Activated T-cell treated with anti-CD3 and anti-CD28 coated beads, Interleukin-2, amount 50 U/mL, for 4 hours (primary cell): ENCODE data around the gene FMR1. TPM values are rescaled to one million over a fixed set of nuclear protein-coding genes. Genes with fewer than 3 reads are reported as not detected.

Experiments used
- ATAC-seq, 2 donors: fragments of 200-7000 bp; cut with Tn5 transposase; one replicate each; pipeline ENCODE4 v1.10.0; 2021
- DNase-seq: peaks from one replicate; pipeline ENCODE4 v3.0.0-alpha.2; 2020
- H3K27me3 Mint-ChIP-seq: one replicate; pipeline ENCODE4 v1.8.0; 2021; ENCODE audit warnings: low read depth, mixed read lengths
- H3K36me3 Mint-ChIP-seq: one replicate; pipeline ENCODE4 v1.8.0; 2022; ENCODE audit warnings: mixed read lengths; ENCODE audit not compliant: insufficient read depth
- H3K4me1 Mint-ChIP-seq: one replicate; pipeline ENCODE4 v1.8.0; 2021; ENCODE audit warnings: low read depth, mixed read lengths
- H3K4me3 Mint-ChIP-seq: one replicate; pipeline ENCODE4 v1.8.0; 2021; ENCODE audit warnings: mild to moderate bottlenecking, moderate library complexity, mixed read lengths
- H3K9me3 Mint-ChIP-seq: one replicate; pipeline ENCODE4 v1.8.0; 2021; ENCODE audit warnings: mixed read lengths
- total RNA-seq, 3 donors: library from RNA; stranded (reverse); gene quantifications; one replicate each; pipeline ENCODE4 v1.2.1, GENCODE V29; 2021

The FMR1 gene
- 10 to 100 TPM; 25.5 to 26.0 (median 25.6) TPM for total RNA-seq

GRCh38 chrX:147911192-147912022, at the start of gene FMR1:
Gene FMR1 (plus strand): TSS chrX:147911919. CDS start chrX:147912180, 261 bp downstream.
- no peaks in the 10 kb centered on the region for H3K27me3 Mint-ChIP-seq
- H3K9me3 Mint-ChIP-seq, result no peaks in the 10 kb centered on the region
- ATAC-seq (peak; percentile 89 to 90), DNase-seq (peak; percentile 93)
- H3K4me3 Mint-ChIP-seq, result peak within 1 kb of the TSS; percentile 96
- peaks cover 37% of the 10 kb centered on the region for H3K4me1 Mint-ChIP-seq
- H3K36me3 Mint-ChIP-seq, result no peaks in the 10 kb centered on the region

DNA sequence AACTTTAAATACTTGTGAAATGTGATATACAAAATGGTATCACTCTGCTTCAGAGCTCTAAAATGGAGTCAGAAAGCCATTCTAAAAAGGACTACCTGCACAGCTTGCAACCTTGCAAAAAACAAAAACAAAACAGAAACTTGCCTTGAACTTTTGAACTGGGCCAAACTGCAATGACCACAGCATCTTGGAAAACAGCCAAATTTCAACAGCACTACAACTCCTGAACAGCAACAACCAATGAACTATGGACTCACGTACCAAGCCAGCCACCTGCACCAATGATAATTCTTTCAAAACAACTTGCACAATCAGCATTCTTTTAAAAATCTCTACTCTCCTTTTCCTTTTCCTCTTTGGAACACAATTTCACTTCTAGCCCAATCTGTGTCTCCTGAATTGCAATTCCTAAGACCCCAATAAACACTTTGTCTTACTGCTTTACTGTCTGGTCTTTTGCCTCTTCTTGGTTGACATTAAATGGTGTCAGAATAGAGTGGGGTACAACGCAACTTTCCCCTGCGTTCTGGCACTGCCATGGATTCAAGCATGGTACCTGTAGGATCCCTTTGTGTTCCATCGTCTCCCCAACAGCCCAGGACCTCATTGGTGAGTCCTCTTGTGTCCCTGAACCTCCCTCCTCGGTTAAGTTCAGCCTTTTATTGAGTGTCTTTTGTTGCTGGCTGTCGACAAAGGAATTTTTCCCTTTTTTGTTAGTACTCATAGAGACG, 35.7 kb upstream of the FMR1 start:
- Mint-ChIP-seq H3K4me3 (no peak overlapping the region), H3K4me1 (peaks cover 5% of the 10 kb centered on the region), H3K27me3 (no peaks in the 10 kb centered on the region), H3K36me3 (no peaks in the 10 kb centered on the region), H3K9me3 (peaks cover 3% of the 10 kb centered on the region)
- DNase-seq, result no peak
- ATAC-seq, result no peak

DNA sequence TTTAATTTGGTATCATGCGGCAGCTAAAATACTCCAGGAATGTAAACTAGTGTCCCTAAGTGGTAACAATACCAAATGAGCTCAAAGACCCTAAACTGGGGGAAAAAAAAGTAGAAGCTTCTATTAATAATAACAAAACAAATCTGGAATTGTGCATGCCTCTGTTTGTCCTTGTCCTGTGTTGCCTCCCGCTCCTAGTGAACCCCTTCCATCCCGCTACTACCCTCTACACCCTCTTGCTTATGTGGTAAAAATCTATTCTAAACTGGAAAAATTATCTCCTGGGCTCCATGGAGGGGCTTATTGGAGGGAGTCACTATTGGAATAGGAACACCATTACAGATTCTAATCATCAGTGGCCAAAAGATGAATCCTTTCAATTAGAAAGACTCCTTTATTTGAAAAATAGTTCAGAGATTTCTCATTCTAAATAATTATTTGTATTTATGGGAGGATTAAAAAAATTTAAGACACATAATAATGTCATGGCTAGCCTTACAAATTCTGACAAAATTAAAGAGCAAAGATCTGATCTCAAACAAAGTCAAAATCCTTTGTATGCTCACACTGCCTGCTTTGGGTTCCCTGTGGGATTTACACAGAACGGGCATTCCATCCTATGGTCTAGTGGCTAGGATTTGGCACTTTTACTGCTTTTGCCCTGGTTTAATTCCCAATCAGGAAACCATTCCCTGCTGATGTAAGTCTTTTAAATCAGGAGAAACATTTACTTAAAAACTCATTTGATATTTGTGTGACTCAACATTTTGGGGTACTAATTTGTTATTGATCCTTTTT, 34.7 kb upstream of the FMR1 start:
- ATAC-seq (no peak), DNase-seq (no peak)
- H3K9me3 Mint-ChIP-seq, result no peaks in the 10 kb centered on the region
- H3K36me3 Mint-ChIP-seq, result no peaks in the 10 kb centered on the region
- peaks cover 5% of the 10 kb centered on the region for H3K4me1 Mint-ChIP-seq
- H3K27me3 Mint-ChIP-seq, result no peaks in the 10 kb centered on the region
- no peak overlapping the region for H3K4me3 Mint-ChIP-seq

- Mint-ChIP-seq H3K36me3 (no peaks in the 10 kb centered on the region), H3K4me1 (peaks cover 5% of the 10 kb centered on the region), H3K27me3 (no peaks in the 10 kb centered on the region), H3K9me3 (no peaks in the 10 kb centered on the region), H3K4me3 (no peak overlapping the region)
- ATAC-seq (no peak), DNase-seq (no peak)
Observed at GRCh38 chrX:147877726-147878125, 34.0 kb upstream of the FMR1 start.

DNA sequence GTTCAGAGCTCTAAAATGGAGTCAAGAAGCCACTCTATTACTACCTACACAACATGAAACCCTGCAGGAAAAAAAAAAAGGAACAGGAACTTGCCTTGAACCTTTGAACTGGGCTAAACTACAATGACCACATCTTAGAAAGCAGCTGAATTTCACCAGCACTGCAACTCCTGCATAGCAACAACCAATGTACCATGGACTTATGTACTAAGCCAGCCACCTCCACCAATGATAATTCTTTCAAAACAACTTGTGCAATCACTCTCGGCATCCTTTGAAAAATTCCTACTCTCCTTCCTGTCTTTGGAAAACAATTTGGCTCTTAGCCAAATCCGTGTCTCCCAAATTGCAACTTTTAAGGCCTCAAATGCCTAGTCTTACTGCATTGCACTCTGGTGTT, 26.8 kb upstream of the FMR1 start:
- H3K4me1 Mint-ChIP-seq, result peaks cover 4% of the 10 kb centered on the region
- no peak for DNase-seq
- H3K9me3 Mint-ChIP-seq, result peaks cover 13% of the 10 kb centered on the region
- ATAC-seq, result no peak
- H3K4me3 Mint-ChIP-seq, result no peak overlapping the region
- no peaks in the 10 kb centered on the region for H3K27me3 Mint-ChIP-seq
- peaks cover 3% of the 10 kb centered on the region for H3K36me3 Mint-ChIP-seq

- H3K36me3 Mint-ChIP-seq, result peaks cover 3% of the 10 kb centered on the region
- H3K4me3 Mint-ChIP-seq, result no peak overlapping the region
- peaks cover 13% of the 10 kb centered on the region for H3K9me3 Mint-ChIP-seq
- no peak for ATAC-seq
- DNase-seq, result no peak
- H3K27me3 Mint-ChIP-seq, result peaks cover 7% of the 10 kb centered on the region
- peaks cover 4% of the 10 kb centered on the region for H3K4me1 Mint-ChIP-seq
Observed at GRCh38 chrX:147890756-147891155, 21.0 kb upstream of the FMR1 start.

DNA sequence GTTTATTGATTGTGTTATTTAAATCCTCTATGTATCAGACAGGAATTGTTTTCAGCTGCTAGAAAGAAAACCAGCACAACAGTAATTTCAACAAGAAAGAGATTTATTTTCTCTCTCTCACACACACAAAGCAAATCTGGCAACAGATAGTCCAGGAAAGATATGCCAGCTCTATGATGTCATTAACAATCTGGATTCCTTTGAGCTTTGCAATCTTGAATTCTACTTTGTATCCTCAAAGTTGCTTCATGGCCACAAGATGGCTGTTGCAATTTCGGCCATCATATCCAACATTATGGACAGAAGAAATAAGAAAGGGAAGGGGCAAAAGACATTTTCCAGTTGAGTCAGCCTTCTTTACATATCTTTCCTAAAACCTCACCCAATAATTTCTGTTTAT, 19.8 kb upstream of the FMR1 start:
- DNase-seq (no peak), ATAC-seq (no peak)
- Mint-ChIP-seq H3K36me3 (peaks cover 3% of the 10 kb centered on the region), H3K9me3 (peaks cover 13% of the 10 kb centered on the region), H3K4me1 (peaks cover 4% of the 10 kb centered on the region), H3K4me3 (no peak overlapping the region), H3K27me3 (peaks cover 7% of the 10 kb centered on the region)

DNA sequence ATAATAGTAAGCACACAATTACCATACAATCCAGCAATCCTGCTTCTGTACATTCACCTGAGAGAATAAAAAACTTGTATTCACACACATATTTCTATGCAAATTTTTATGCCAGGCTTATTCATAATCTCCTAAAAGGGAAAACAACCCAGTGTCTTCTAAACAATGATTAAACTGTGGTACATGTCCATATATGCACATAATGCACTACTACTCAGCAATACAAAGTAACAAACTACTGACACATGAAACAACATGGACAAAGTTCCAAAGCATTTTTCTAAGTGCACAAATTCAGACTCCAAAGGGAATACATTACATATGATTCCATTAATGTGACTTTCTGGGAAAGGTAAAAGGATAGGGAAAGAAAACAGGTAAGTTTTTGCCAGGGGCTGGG, 18.0 kb upstream of the FMR1 start:
- peaks cover 7% of the 10 kb centered on the region for H3K27me3 Mint-ChIP-seq
- H3K4me1 Mint-ChIP-seq, result no peaks in the 10 kb centered on the region
- H3K4me3 Mint-ChIP-seq, result no peak overlapping the region
- H3K36me3 Mint-ChIP-seq, result no peaks in the 10 kb centered on the region
- no peak for DNase-seq
- H3K9me3 Mint-ChIP-seq, result peaks cover 4% of the 10 kb centered on the region
- ATAC-seq, result no peak

GRCh38 chrX:147894366-147894963, 17.3 kb upstream of the FMR1 start:
- Mint-ChIP-seq H3K4me3 (no peak overlapping the region), H3K9me3 (no peaks in the 10 kb centered on the region), H3K36me3 (no peaks in the 10 kb centered on the region), H3K27me3 (peaks cover 7% of the 10 kb centered on the region), H3K4me1 (no peaks in the 10 kb centered on the region)
- ATAC-seq, result no peak
- no peak for DNase-seq

DNA sequence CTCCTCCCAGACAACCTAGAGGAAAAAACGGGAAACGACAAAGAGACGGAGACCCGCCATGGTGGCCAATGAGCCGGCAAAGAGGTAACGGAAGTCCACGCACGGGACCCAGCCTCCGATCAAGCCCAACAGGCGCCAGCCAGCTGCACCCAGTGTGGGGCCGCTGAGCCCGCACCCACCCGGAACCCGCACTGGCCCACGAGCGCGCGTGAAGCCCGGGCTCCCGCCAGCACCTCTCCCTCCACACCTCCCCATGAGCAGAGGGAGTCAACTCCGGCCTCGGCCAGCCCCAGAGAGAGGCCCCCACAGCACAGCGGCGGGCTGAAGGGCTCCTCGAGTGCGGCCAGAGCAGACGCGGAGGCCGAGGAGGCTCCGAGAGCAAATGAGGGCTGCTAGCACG, 14.6 kb upstream of the FMR1 start:
- peaks cover 4% of the 10 kb centered on the region for H3K4me1 Mint-ChIP-seq
- ATAC-seq, result no peak
- peaks cover 5% of the 10 kb centered on the region for H3K27me3 Mint-ChIP-seq
- DNase-seq, result no peak
- no peak overlapping the region for H3K4me3 Mint-ChIP-seq
- no peaks in the 10 kb centered on the region for H3K36me3 Mint-ChIP-seq
- no peaks in the 10 kb centered on the region for H3K9me3 Mint-ChIP-seq

GRCh38 chrX:147898951-147899350, 12.8 kb upstream of the FMR1 start:
- no peaks in the 10 kb centered on the region for H3K9me3 Mint-ChIP-seq
- H3K27me3 Mint-ChIP-seq, result peaks cover 5% of the 10 kb centered on the region
- H3K36me3 Mint-ChIP-seq, result no peaks in the 10 kb centered on the region
- DNase-seq (no peak), ATAC-seq (no peak)
- no peak overlapping the region for H3K4me3 Mint-ChIP-seq
- peaks cover 4% of the 10 kb centered on the region for H3K4me1 Mint-ChIP-seq

DNA sequence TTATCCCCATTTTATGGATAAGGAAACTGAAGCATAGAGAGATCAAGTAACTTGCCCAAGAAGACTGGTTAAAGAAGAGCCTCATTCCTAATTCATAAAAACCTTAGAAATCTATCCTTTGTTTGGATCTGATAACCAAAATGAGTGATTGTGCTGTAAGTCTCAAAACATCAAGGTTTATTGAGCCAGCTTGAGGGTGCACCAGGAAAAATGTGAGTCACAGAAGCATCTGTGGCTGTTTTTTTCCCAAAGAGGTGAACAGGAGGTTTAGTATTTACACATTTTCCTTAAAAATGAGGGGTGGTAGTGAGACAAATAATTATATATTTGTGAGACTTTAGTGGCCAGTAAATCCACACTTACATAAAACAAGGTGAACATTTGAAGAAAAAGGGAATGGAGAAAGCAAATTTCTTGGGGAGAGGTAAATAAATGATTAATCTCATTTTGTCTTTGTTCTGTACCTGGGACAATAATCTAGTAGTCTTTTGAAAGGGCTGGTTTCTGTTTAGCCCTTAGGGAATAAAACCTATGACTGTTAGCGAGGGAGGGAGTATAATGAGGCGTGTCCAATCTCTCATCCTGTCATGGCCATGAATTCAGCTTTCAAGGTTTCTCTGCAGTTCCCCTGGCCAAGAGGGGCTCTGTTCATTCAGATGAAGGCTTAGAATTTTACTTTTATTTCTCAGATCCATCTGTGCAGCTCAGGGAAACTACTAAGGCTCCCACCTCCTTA, 12.2 kb upstream of the FMR1 start:
- H3K4me3 Mint-ChIP-seq, result no peak overlapping the region
- no peak for DNase-seq
- no peaks in the 10 kb centered on the region for H3K9me3 Mint-ChIP-seq
- no peak for ATAC-seq
- H3K36me3 Mint-ChIP-seq, result no peaks in the 10 kb centered on the region
- H3K27me3 Mint-ChIP-seq, result peaks cover 3% of the 10 kb centered on the region
- H3K4me1 Mint-ChIP-seq, result peaks cover 4% of the 10 kb centered on the region

DNA sequence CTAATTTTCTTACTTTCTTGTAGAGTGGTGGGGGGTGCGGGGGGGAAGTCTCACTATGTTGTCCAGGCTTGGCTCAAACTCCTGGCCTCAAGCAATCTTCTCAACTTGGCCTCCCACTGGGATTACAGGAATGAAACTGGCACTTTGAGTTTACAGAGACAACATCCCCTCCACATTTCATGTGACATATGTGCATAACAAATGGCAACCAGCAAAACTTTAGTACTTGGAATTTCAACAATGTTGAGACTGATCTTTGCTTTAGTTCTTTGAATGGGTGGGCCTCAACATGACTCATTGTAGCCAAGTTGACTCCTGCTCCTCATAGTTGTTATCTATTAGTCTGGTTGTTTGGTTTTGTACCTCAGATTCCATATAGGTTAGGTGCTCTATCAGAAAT, 11.4 kb upstream of the FMR1 start:
- Mint-ChIP-seq H3K4me1 (peaks cover 4% of the 10 kb centered on the region), H3K36me3 (no peaks in the 10 kb centered on the region), H3K9me3 (no peaks in the 10 kb centered on the region), H3K4me3 (no peak overlapping the region), H3K27me3 (no peaks in the 10 kb centered on the region)
- DNase-seq (no peak), ATAC-seq (no peak)
